Activated naive CD8-positive, alpha-beta T cell (primary cell): Measurements from ENCODE around the gene DNAJB6.
"Not testable (repeated sequence)": the region's sequence is repeated elsewhere in the genome, so short reads cannot be mapped to it uniquely, and the experiment has no call there.

Experiments
- H3K27ac Mint-ChIP-seq: one replicate; pipeline ENCODE4 v1.8.0; 2021; ENCODE audit warnings: mixed read lengths
- H3K27me3 Mint-ChIP-seq: one replicate; pipeline ENCODE4 v1.8.0; 2021; ENCODE audit warnings: mixed read lengths
- H3K36me3 Mint-ChIP-seq: one replicate; pipeline ENCODE4 v1.8.0; 2021; ENCODE audit warnings: mixed read lengths
- H3K4me1 Mint-ChIP-seq: one replicate; pipeline ENCODE4 v1.8.0; 2021; ENCODE audit warnings: low read depth, mixed read lengths
- H3K4me3 Mint-ChIP-seq: one replicate; pipeline ENCODE4 v1.8.0; 2021; ENCODE audit warnings: mild to moderate bottlenecking, mixed read lengths
- H3K9me3 Mint-ChIP-seq: one replicate; pipeline ENCODE4 v1.8.0; 2021; ENCODE audit warnings: low read depth, mixed read lengths

DNAJB6 gene

DNA sequence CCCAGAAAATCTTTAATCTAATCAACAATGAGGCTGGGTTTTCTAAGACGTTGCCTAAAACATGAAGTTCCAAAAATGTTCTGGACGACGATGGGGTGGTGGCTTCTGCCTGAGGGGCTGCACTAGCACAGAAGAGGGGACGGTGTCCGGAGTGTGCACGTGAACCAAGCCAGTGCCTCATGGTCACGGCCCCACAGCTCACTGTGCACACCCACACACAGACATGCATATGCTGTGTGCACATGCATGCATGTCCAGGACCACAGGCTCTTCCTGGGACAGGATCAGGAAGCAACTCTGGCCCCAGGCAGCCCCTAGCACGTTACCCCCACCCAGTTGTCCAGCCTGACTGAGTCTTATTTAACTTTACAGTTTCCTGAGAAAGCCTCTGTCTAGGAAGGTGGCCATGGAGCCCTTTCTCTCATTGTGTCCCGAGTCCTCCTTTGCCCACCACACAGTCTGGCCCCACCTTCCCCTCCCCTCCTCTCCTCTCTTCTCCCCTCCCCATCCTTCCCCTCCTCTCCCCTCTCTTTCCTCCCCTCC is 100.8 kb downstream of the DNAJB6 start:
- H3K27ac Mint-ChIP-seq, result no peak overlapping the region
- H3K4me1 Mint-ChIP-seq, result peaks cover 10% of the 10 kb centered on the region
- H3K27me3 Mint-ChIP-seq, result no peaks in the 10 kb centered on the region
- H3K9me3 Mint-ChIP-seq, result no peaks in the 10 kb centered on the region
- H3K36me3 Mint-ChIP-seq, result no peaks in the 10 kb centered on the region
- H3K4me3 Mint-ChIP-seq, result no peak overlapping the region

DNA sequence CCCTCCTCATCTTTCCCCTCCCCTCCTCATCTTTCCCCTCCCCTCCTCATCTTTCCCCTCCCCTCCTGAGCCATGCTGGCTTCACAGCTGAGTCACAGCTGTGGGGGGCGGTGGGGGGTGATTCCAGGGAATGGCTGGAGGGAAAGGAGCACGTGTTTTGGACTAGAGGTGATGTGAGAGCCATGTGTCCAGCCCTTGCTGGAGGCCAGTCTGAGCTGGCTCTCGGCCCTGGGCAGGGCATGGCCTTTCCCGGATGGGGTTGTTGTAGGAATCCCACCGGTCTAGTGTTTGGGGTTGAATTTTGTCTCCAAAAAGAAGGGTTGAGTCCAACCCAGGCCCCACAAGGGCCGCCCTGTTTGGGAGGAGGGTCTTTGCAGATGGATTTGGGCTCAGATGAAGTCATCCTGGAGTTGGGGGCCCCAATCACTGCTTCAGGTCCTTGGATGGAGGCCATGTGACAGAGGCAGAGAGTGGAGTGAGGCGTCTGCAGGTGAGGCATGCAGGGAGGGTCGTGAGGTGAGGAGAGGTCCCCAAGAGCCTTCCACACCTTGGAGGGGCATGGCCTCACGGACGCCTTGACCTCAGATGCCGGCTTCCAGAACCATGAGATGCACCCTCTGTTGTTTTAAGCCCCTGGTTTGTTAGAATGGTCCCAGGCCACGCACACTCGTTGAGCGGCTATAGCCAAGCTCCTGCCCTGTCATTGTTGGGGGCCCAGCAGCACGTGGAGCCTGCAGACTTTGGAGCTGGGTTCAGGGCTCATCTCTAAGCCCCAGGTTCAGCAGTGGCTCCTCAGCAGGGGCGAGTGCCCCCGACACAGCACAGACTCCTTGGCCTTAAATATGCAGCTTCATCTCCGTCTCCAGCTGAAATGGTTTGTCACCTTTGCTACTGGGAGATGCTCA is 101.6 kb downstream of the DNAJB6 start:
- Mint-ChIP-seq H3K27ac (no peak overlapping the region), H3K4me3 (no peak overlapping the region), H3K4me1 (peaks cover 3% of the 10 kb centered on the region), H3K9me3 (no peaks in the 10 kb centered on the region), H3K36me3 (no peaks in the 10 kb centered on the region), H3K27me3 (no peaks in the 10 kb centered on the region)

DNA sequence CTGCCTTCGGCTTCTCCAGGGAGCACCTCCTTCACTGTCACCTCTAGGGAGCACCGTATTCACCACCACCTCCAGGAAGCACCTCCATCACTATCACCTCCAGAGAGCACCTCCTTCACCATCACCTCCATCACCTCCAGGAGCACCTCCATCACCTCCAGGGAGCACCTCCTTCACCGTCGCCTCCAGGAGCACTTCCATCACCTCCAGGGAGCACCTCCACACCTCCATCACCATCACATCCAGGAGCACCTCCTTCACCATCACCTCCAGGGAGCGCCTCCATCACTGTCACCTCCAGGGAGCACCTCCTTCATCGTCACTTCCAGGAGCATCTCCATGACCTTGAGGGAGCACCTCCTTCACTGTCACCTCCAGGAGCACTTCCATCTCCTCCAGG is 102.3 kb downstream of the DNAJB6 start:
- Mint-ChIP-seq H3K27ac (no peak overlapping the region), H3K4me3 (no peak overlapping the region), H3K4me1 (no peaks in the 10 kb centered on the region), H3K27me3 (no peaks in the 10 kb centered on the region), H3K36me3 (no peaks in the 10 kb centered on the region), H3K9me3 (no peaks in the 10 kb centered on the region)

DNA sequence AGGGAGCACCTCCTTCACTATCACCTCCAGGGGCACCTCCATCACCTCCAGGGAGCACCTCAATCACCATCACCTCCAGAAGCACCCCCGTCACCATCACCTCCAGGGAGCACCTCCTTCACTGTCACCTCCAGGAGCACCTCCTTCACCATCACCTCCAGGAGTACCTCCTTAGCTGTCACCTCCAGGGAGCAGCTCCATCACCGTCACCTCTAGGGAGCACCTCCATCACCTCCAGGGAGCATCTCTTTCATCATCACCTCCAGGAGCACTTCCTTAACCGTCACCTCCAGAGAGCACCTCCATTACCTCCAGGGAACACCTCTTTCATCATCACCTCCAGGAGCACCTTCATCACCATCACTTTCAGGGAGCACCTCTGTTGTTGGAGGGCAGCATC is 103.0 kb downstream of the DNAJB6 start:
- Mint-ChIP-seq H3K4me1 (no peaks in the 10 kb centered on the region), H3K9me3 (no peaks in the 10 kb centered on the region), H3K4me3 (no peak overlapping the region), H3K36me3 (no peaks in the 10 kb centered on the region), H3K27ac (no peak overlapping the region), H3K27me3 (no peaks in the 10 kb centered on the region)

DNA sequence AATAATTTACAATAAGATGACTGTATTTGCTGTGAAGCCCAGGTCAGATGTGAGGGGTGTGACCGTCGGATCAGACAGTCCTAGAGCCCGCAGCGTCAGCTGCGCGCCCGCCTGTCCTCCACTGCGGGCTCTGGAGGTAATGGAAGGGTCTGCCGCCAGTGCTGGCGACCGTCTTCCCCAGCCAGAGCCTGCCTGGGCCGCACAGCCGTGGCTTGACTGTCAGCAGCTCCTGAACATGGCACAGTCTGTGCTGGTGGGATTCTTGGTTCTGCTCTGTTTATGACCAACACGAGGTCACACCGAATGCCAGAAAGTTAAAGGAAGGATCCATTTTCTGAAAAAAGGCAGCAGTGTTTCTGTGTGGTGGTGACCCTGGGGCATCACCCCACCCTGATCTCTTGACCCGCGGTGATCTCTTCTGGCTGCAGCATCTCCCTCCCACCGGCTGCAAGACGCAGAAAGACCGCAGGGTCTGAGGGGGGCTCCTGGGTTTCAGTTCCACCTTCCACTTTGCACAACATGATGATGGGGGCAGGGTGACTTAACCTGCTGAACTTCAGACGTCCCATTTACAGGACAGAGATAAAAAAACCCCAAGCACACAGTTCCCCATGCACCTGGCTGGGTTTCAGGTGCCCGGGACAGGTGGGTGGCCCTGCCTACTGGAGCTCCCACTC is 103.7 kb downstream of the DNAJB6 start:
- Mint-ChIP-seq H3K4me1 (no peaks in the 10 kb centered on the region), H3K27me3 (no peaks in the 10 kb centered on the region), H3K9me3 (no peaks in the 10 kb centered on the region), H3K36me3 (no peaks in the 10 kb centered on the region), H3K27ac (no peak overlapping the region), H3K4me3 (no peak overlapping the region)

DNA sequence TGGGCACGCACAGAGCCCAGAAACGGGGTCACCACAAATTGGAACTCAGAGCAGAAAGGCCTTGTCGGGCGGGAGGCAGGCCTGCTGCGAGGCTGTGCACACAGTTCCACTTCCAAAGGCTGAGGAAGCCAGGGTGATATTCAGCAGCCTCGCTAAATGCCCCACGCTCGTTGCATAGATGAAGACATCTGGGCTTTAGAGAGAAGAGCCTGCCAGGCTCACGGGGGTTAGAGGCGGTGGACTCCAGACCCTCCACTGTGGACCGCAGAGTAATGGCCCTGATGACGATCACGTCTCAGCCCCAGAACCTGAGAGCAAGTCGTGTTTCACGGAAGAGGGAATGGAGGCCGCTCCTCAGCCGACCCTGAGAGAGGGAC is 104.2 kb downstream of the DNAJB6 start:
- no peak overlapping the region for H3K4me3 Mint-ChIP-seq
- H3K36me3 Mint-ChIP-seq, result no peaks in the 10 kb centered on the region
- no peaks in the 10 kb centered on the region for H3K27me3 Mint-ChIP-seq
- no peaks in the 10 kb centered on the region for H3K9me3 Mint-ChIP-seq
- H3K4me1 Mint-ChIP-seq, result no peaks in the 10 kb centered on the region
- no peak overlapping the region for H3K27ac Mint-ChIP-seq

DNA sequence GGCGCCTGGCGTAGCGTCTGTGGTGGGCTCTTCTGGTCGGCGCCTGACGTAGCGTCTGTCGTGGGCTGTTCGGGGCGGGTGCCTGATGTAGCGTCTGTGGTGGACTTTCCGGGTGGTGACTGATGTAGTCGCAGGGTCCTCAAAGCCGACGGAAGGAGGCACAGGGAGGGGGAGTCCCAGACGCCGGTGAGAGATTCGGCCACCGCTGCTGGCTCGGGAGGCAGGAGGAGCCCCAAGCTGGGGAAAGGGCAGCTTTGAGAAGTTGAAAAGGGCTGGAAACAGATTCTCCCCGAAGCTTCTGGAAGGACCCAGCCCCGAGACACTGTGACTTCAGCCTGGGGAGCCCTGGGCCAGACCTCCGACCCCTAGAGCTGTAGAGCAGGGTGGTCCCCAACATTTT is 105.7 kb downstream of the DNAJB6 start:
- H3K36me3 Mint-ChIP-seq, result no peaks in the 10 kb centered on the region
- H3K4me3 Mint-ChIP-seq, result no peak overlapping the region
- H3K27me3 Mint-ChIP-seq, result no peaks in the 10 kb centered on the region
- H3K4me1 Mint-ChIP-seq, result no peaks in the 10 kb centered on the region
- no peaks in the 10 kb centered on the region for H3K9me3 Mint-ChIP-seq
- no peak overlapping the region for H3K27ac Mint-ChIP-seq

DNA sequence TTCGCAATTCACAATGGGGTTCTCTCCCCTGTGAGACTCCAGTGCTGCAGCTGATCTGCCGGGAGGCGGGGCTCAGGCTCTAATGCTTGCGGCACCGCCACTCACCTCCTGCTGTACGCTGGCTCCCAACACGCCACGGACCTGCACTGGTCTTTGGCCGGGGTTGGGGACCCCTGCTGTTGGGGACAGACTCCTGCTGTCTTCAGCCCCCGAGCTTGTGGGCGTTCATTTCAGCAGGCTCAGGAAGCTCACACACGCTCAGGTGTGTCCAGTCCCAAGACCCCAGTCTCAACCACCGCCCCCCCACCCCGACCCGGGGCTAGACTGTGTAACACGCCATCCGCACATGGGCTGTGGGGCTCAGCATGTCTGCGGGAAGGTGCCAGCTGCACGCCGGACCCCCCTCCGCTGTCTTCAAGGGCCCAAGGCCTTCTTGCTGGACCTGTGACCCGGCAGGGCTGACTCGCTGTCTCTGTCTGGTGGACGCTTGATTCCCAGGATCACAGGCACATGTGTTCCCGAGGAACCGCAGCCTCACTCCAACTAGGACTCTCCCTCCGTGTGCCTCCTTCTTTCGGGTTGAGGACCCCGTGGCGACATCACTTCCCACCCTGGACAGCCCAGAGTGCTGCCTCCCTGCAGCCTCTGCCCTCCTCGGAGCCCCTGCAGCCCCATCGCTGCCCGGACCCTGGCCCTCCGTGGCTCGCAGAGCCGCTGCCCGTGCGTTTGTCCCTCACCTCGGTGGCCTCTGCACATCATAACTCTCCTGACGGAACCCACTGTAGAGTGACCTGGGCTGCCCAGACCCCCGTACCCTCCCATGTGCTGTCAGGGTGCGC is 106.4 kb downstream of the DNAJB6 start:
- no peaks in the 10 kb centered on the region for H3K4me1 Mint-ChIP-seq

DNA sequence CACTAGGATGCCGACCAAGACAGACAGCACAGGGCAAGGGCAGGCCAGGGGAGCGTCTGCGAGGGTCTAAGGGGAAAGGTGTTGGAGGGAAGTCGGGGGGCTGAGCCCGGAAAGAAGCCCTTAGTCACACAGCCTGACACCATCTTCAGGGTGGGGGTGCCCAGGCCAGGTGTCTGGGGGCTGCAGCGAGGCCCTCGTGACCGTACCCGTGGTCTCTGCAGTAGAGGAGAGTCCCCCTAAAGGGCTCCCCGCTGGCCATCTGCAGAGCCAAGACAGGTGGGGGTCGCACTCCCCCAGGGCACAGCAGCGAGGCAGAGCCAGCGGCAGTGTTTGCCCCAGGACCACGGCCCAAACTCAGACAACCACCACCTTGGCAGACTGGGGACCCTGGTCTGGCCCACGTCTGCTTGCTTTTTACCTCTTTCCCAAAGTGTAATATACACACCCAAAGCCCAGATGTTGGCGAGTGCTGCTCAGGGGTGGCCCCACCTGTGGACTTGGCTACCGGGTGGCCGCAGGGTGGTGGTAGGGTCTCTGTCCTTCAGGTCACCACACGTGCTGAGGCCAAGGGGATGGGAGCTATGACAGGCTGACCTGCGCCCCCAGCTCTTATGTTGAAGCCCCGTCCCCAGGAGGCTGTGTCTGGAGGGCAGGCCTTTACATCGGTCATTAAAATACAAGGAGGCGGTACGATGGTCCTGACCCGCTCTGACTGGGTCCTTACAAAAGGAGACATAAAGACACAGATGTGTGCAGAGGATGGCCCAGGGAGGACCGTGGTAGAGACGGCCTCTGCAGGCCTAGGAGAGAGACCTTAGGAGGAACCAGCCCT is 107.4 kb downstream of the DNAJB6 start:
- Mint-ChIP-seq H3K36me3 (no peaks in the 10 kb centered on the region), H3K27ac (no peak overlapping the region), H3K9me3 (no peaks in the 10 kb centered on the region), H3K27me3 (no peaks in the 10 kb centered on the region), H3K4me3 (no peak overlapping the region), H3K4me1 (no peaks in the 10 kb centered on the region)

More for the DNA sequence above, 106.4 kb downstream of the DNAJB6 start:
- Mint-ChIP-seq H3K36me3 (no peaks in the 10 kb centered on the region), H3K9me3 (no peaks in the 10 kb centered on the region), H3K4me3 (no peak overlapping the region), H3K27ac (no peak overlapping the region), H3K27me3 (no peaks in the 10 kb centered on the region)

DNA sequence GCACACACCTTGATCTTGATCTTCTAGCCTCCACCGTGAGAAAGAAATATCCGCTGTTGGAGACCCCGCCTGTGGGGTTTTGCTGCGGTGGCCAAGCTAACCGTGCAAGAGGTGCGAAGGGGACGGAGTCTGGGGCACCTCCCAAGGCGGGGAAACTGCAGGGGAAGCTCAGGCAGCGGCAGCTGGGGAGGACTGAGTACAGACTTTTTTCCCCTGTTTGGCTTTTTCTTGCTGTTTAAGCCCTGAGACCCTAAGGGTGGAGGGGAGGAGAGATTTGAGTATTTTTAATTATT is 108.0 kb downstream of the DNAJB6 start:
- Mint-ChIP-seq H3K9me3 (no peaks in the 10 kb centered on the region), H3K4me1 (no peaks in the 10 kb centered on the region), H3K36me3 (no peaks in the 10 kb centered on the region), H3K4me3 (no peak overlapping the region), H3K27me3 (no peaks in the 10 kb centered on the region), H3K27ac (no peak overlapping the region)

DNA sequence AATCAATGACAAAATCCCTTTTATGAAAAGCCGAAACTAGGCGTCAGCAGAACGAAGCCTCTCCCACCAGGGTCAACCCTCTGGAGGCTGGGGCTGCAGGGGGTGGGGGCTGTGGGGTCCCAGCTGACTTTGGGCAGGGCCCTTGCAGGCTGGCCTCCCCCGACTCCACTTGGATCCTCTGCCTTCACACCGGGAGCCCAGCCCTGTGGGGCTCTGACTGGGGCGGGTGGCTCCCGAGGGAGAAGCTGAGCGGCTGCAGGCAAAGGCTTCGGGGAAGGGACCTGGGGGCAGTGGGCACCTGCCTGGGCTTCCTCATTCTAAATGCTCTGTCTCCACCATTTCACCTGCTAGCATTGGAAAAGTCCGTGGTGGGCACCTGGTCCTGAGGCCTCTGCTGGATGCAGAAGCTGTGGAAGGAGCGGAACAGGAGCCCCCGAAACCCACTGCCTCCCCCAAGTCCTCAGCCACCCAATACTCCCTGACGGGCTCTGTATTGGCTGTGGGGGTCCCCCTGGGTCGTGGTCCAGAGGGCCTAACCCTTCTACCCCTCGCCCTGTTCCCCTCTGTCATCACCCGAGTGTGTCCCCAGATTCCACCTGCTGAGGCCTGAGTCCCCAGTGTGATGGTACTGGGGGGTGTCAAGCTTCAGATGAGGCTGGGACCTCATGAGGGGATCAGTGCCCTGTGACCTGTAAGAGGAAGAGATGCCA is 108.6 kb downstream of the DNAJB6 start:
- no peak overlapping the region for H3K4me3 Mint-ChIP-seq
- H3K4me1 Mint-ChIP-seq, result no peaks in the 10 kb centered on the region
- no peaks in the 10 kb centered on the region for H3K27me3 Mint-ChIP-seq
- no peaks in the 10 kb centered on the region for H3K9me3 Mint-ChIP-seq
- no peak overlapping the region for H3K27ac Mint-ChIP-seq
- peaks cover 2% of the 10 kb centered on the region for H3K36me3 Mint-ChIP-seq

DNA sequence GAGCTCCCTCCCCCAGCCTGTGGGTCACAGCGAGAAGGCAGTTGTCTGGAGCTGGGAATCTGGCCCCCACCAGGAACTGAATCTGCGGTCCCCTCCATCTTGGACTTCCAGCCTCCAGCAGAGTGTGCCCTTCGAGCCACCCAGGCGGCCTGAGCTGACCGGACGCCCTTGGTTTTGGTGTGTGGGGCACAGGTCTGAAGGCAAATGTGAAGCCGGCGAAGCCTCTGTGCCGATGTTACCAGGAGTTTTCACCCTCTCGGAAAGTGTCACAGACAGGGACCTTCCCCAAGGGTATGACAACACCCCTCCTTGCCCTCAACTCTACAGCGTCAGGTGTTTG is 109.1 kb downstream of the DNAJB6 start:
- Mint-ChIP-seq H3K4me1 (no peaks in the 10 kb centered on the region), H3K36me3 (peaks cover 4% of the 10 kb centered on the region), H3K27me3 (no peaks in the 10 kb centered on the region), H3K27ac (no peak overlapping the region), H3K4me3 (no peak overlapping the region), H3K9me3 (no peaks in the 10 kb centered on the region)

DNA sequence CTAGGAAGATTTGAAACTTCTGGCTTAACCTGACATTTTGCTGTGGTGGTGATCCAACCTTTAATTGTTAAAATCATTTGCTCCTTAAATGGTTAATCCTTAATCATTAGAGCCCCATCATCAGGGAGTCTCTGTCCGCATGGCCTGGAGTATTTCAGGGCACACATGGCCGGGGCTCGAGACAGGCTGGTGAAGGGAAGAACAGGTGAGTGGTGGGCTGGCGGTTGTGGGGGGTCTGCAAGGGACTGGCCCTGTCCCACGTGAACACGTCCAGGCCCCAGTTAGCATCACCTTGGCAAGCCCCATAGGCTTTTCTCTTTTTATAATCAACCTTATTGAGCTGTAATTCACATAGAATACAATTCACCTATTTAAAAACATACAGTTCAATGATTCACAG is 109.5 kb downstream of the DNAJB6 start:
- Mint-ChIP-seq H3K9me3 (no peaks in the 10 kb centered on the region), H3K27me3 (no peaks in the 10 kb centered on the region), H3K4me3 (no peak overlapping the region), H3K27ac (no peak overlapping the region), H3K4me1 (no peaks in the 10 kb centered on the region), H3K36me3 (peaks cover 4% of the 10 kb centered on the region)

DNA sequence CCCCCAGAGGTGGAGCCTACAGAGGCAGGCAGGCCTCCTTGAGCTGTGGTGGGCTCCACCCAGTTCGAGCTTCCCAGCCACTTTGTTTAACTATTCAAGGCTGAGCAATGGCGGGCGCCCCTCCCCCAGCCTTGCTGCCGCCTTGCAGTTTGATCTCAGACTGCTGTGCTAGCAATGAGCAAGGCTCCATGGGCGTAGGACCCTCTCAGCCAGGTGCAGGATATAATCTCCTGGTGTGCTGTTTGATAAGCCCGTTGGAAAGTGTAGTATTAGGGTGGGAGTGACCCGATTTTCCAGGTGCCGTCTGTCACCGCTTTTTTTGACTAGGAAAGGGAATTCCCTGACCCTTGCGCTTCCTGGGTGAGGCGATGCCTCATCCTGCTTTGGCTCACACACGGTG is 117.2 kb downstream of the DNAJB6 start:
- H3K27ac Mint-ChIP-seq, H3K36me3 Mint-ChIP-seq, H3K4me3 Mint-ChIP-seq, H3K9me3 Mint-ChIP-seq, H3K27me3 Mint-ChIP-seq, H3K4me1 Mint-ChIP-seq: not testable (repeated sequence)
